ENCODE measurements around the gene SLC17A5.
"Not testable (repeated sequence)": the region's sequence is repeated elsewhere in the genome, so short reads cannot be mapped to it uniquely, and the experiment has no call there.

Gene SLC17A5

GRCh38 chr6:73559399-73559794 is 94.4 kb downstream of the SLC17A5 start:
- DNase-seq, H3K27ac Mint-ChIP-seq, H3K27me3 Mint-ChIP-seq, H3K9me3 Mint-ChIP-seq, CTCF ChIA-PET, H3K4me1 Mint-ChIP-seq, H3K4me3 Mint-ChIP-seq, H3K36me3 Mint-ChIP-seq: not testable (repeated sequence)

DNA sequence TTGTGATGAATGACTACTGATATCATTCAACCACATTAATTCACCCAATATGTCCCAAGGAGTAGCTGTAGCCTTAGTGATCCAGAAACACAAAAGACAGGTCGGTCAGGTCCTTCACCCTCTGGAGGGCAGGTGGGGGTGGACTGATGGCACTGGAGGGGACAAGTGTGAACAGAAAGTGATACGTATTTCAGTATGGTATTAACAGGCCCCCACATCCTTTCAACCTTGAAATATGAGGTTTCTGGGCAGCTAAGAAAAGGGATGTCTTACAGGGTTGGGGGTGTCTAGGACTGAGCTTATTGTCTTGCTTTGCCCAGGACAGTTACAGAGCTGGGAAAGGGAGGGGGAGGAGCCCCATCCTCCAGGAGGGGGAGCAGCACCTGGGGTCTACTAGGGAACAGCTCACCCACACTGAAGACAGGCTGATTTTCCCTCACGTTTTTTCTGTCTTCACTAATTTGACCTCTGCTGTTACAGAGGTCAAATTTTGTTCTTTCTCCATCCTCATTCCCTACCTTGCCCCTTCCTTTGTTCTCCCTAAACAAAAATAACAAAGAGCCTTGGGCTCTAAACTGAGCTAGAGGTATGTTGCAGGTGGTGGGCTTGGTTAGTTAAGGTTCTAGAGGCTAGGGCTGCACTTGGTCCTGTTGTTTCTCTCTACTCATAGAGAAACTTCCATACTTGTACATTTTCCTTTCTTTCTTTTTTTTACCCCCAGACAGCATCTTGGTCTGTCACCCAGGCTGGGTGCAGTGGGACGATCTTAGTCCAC is 95.0 kb downstream of the SLC17A5 start:
- Mint-ChIP-seq H3K4me3 (no peak overlapping the region), H3K27ac (no peak overlapping the region), H3K36me3 (no peaks in the 10 kb centered on the region), H3K4me1 (peaks cover 2% of the 10 kb centered on the region), H3K9me3 (no peaks in the 10 kb centered on the region), H3K27me3 (no peaks in the 10 kb centered on the region)
- DNase-seq = no peak
- CTCF ChIA-PET = interaction anchor here (0.6 to 1.4 kb wide), 2 partner anchors 16 to 52 kb away, joined by 3 to 4 read pairs; no protein-coding TSS in a partner anchor

GRCh38 chr6:73556836-73557235 is 97.0 kb downstream of the SLC17A5 start:
- no peaks in the 10 kb centered on the region for H3K36me3 Mint-ChIP-seq
- H3K27me3 Mint-ChIP-seq = no peaks in the 10 kb centered on the region
- no peak overlapping the region for H3K27ac Mint-ChIP-seq
- CTCF ChIA-PET = no interaction called here
- H3K4me3 Mint-ChIP-seq = no peak overlapping the region
- peaks cover 2% of the 10 kb centered on the region for H3K4me1 Mint-ChIP-seq
- H3K9me3 Mint-ChIP-seq = no peaks in the 10 kb centered on the region
- DNase-seq = no peak

DNA sequence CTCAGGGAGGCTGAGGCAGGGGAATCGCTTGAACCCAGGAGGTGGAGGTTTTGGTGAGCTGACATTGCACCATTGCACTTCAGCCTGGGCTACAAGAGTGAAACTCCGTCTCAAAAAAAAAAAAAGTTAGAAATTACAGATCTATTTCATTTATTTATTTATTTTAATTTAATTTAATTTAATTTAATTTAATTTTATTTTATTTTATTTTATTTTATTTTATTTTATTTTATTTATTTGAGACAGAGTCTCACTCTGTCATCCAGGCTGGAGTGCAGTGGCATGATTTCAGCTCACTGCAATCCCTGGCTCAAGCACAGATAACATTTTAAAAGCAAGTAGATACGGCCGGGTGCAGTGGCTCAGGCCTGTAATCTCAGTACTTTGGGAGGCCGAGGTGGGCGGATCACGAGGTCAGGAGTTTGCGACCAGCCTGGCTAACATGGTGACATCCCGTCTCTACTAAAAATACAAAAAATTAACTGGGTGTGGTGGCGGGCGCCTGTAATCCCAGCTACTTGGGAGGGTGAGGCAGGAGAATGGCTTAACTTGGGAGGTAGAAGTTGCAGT is 98.3 kb downstream of the SLC17A5 start:
- H3K4me1 Mint-ChIP-seq, H3K36me3 Mint-ChIP-seq, H3K4me3 Mint-ChIP-seq, H3K27ac Mint-ChIP-seq, CTCF ChIA-PET, DNase-seq, H3K9me3 Mint-ChIP-seq, H3K27me3 Mint-ChIP-seq: not testable (repeated sequence)

DNA sequence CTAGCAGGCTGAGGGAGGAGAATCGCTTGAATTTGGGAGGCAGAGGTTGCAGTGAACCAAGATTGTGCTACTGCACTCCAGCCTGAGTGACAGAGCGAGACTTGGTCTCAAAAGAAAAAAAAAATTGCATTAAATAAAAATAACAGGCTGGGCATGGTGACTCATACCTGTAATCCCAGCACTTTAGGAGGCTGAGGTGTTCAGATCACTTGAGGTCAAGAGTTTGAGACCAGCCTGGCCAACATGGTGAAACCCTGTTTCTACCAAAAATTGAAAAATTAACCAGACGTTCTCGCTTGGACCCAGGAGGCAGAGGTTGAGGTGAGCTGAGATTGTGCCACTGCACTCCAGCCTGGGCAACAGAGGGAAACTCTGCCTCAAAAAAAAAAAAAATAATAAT is 102.7 kb downstream of the SLC17A5 start:
- H3K4me1 Mint-ChIP-seq, DNase-seq, H3K27ac Mint-ChIP-seq, H3K9me3 Mint-ChIP-seq, H3K27me3 Mint-ChIP-seq, H3K36me3 Mint-ChIP-seq, H3K4me3 Mint-ChIP-seq: not testable (repeated sequence)
- CTCF ChIA-PET = interaction anchor here (1.7 kb wide), 1 partner anchor 14 kb away, joined by 3 read pairs; no protein-coding TSS in a partner anchor

DNA sequence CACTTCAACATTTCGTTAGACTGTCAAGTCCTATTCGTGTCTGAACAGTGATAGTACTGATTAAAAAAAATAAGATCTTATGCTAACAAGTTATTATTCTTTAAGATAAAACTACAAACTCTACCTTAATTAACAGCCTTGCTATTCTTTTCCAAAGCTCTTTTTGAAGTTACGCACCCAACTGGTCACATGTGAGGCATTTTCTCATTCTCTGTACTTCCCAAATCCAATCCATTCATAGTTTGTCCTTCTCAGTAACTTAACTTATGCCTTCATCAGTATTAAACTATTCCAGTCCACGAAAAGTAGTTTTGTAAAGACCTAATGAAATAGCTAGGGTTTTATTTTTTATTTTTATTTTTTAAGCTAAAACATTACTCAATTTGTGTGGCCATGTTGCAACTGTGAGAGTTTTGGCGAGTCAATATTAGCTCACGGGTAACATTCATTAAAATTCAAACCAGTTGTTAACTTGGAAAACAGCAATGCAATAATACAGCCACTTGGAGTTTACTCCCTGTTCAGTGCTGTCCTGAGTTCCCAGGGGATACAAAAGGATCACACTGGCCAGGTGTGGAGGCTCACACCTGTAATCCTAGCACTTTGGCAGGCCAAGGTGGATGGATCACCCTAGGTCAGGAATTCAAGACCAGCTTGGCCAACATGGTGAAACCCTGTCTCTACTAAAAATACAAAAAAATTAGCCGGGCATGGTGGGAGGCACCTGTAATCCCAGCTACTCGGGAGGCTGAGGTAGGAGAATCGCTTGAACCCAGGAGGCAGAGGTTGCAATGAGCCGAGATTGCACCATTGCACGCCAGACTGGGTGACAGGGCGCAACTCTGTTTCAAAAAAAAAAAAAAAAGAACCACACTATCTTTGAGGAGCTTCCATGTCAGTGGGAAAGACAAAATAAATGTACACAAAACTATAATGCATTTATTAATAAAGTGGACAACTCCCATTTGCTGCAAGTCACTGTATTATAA is 105.0 kb downstream of the SLC17A5 start:
- H3K4me3 Mint-ChIP-seq = no peak overlapping the region
- no peak overlapping the region for H3K27ac Mint-ChIP-seq
- no peaks in the 10 kb centered on the region for H3K4me1 Mint-ChIP-seq
- DNase-seq = no peak
- CTCF ChIA-PET = no interaction called here
- H3K36me3 Mint-ChIP-seq = no peaks in the 10 kb centered on the region
- H3K27me3 Mint-ChIP-seq = peaks cover 23% of the 10 kb centered on the region
- no peaks in the 10 kb centered on the region for H3K9me3 Mint-ChIP-seq

DNA sequence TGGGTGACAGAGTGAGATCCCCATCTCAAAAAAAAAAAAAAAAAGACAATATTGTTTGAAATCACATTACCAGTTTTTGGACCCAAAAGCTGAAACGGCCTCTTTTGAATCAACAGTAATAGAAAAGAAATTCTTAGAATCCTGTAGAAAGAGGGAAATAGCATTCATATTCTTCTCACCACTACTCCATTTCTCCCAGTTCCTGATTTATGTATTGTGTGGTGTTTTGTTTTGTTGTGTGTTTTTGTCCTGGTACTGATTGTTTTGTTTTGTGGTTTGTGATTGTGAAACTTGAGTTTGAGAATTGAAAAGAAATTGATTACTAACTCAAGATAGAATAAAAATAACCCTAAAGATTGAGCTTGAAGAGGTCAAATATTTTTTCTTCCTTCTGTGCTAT is 106.8 kb downstream of the SLC17A5 start:
- CTCF ChIA-PET = interaction anchor here (0.5 kb wide), 1 partner anchor 169 kb away, joined by 3 read pairs; no protein-coding TSS in a partner anchor

More for the DNA sequence above, 106.8 kb downstream of the SLC17A5 start:
- Mint-ChIP-seq H3K4me1 (no peaks in the 10 kb centered on the region), H3K4me3 (no peak overlapping the region), H3K27me3 (peaks cover 25% of the 10 kb centered on the region), H3K27ac (no peak overlapping the region), H3K9me3 (no peaks in the 10 kb centered on the region), H3K36me3 (no peaks in the 10 kb centered on the region)
- DNase-seq = no peak

Measured in activated naive CD4-positive, alpha-beta T cell treated with anti-CD3 and anti-CD28 coated beads, Interleukin-2, amount 10 ng/mL, durations not matched to agents 7 days and 5 days (primary cell).